ENCODE results near the gene USP15.
"Not testable (repeated sequence)": the region's sequence is repeated elsewhere in the genome, so short reads cannot be mapped to it uniquely, and the experiment has no call there.

The USP15 gene

GRCh38 chr12:62455429-62455828 lies 195.2 kb downstream of the USP15 start:
- H3K27me3 Mint-ChIP-seq; intact Hi-C loops (cut with micrococcal nuclease); H3K36me3 Mint-ChIP-seq (ENCODE audit: low read depth); H3K4me3 Mint-ChIP-seq; H3K27ac Mint-ChIP-seq; H3K4me1 Mint-ChIP-seq (ENCODE audit: low read depth): not testable (repeated sequence)
- H3K9me3 Mint-ChIP-seq: peaks cover 16% of the 10 kb centered on the region

- peaks cover 1% of the 10 kb centered on the region for H3K27me3 Mint-ChIP-seq
- H3K4me1 Mint-ChIP-seq (ENCODE audit: low read depth): no peaks in the 10 kb centered on the region
- intact Hi-C loops (cut with micrococcal nuclease): no loop called here
- peaks cover 3% of the 10 kb centered on the region for H3K36me3 Mint-ChIP-seq (ENCODE audit: low read depth)
- H3K4me3 Mint-ChIP-seq: no peak overlapping the region
- H3K27ac Mint-ChIP-seq: no peak overlapping the region
- H3K9me3 Mint-ChIP-seq: peaks cover 39% of the 10 kb centered on the region
These were observed 198.4 kb downstream of the USP15 start for GRCh38 chr12:62458626-62459025.

- H3K4me3 Mint-ChIP-seq: no peak overlapping the region
- H3K9me3 Mint-ChIP-seq: peaks cover 43% of the 10 kb centered on the region
- no peaks in the 10 kb centered on the region for H3K4me1 Mint-ChIP-seq (ENCODE audit: low read depth)
- H3K36me3 Mint-ChIP-seq (ENCODE audit: low read depth): peaks cover 5% of the 10 kb centered on the region
- peaks cover 3% of the 10 kb centered on the region for H3K27me3 Mint-ChIP-seq
- intact Hi-C loops (cut with micrococcal nuclease): no loop called here
- no peak overlapping the region for H3K27ac Mint-ChIP-seq
These were observed 199.8 kb downstream of the USP15 start for GRCh38 chr12:62459976-62460375.

GRCh38 chr12:62461171-62461837 lies 201.1 kb downstream of the USP15 start:
- H3K27me3 Mint-ChIP-seq; intact Hi-C loops (cut with micrococcal nuclease); H3K4me1 Mint-ChIP-seq (ENCODE audit: low read depth); H3K36me3 Mint-ChIP-seq (ENCODE audit: low read depth); H3K4me3 Mint-ChIP-seq; H3K27ac Mint-ChIP-seq: not testable (repeated sequence)
- H3K9me3 Mint-ChIP-seq: peaks cover 30% of the 10 kb centered on the region

- peaks cover 27% of the 10 kb centered on the region for H3K9me3 Mint-ChIP-seq
- H3K27ac Mint-ChIP-seq; H3K27me3 Mint-ChIP-seq; H3K4me3 Mint-ChIP-seq; intact Hi-C loops (cut with micrococcal nuclease): not testable (repeated sequence)
- peaks cover 24% of the 10 kb centered on the region for H3K36me3 Mint-ChIP-seq (ENCODE audit: low read depth)
- peaks cover 14% of the 10 kb centered on the region for H3K4me1 Mint-ChIP-seq (ENCODE audit: low read depth)
These were observed 203.0 kb downstream of the USP15 start for GRCh38 chr12:62463252-62463651.
